ENCODE data around the gene ARHGAP15. TPM values are rescaled to one million over a fixed set of nuclear protein-coding genes. Genes with fewer than 3 reads are reported as not detected.

Gene ARHGAP15
- total RNA-seq, 1 donor from 2014 or later: not detected

- Mint-ChIP-seq H3K4me1 (ENCODE audit: low read depth, unreplicated experiment) (peaks cover 26% of the 10 kb centered on the region), H3K27ac (ENCODE audit: unreplicated experiment) (no peak overlapping the region)
Observed at GRCh38 chr2:143344780-143345179, 215.6 kb downstream of the ARHGAP15 start.

DNA sequence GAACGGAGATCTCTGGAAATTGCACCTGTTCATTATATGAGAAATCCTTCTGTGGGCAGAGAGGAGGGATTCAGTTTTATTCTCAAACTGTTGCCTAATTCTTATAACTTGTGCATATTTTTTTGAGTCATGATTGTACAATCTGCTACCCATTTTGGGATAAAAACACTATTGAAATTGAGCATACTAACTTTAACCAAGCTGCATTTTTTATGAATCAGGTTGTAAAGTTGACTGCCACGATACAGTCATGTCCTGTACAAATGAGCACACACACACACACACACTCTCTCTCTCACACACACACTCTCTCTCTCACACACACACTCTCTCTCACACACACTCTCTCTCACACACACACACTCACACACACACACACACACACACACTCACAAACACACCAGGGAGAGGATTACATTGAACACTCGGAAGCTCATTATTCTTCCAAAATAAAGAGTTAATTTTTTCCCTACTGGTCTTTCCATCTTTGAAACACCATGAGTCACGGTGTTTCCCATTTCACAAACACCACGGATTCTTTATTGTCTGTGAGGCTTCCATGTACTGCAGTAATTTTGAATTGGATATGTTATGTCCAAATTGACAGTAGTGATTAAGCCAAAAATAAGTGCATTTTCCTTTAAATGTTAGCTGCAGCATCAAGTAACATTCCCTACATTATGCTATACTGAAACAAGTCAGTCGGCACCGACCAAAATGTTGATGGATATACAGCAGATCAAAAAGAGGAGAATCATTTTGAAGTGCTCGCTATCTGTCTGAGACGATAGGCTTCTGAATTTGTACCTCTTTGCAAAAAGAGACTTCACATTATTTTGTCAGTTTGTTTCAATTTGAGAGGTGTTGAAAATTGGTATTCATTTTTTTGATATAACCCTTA is 216.9 kb downstream of the ARHGAP15 start:
- H3K4me3 Mint-ChIP-seq (ENCODE audit: unreplicated experiment): no peak overlapping the region
- H3K27me3 Mint-ChIP-seq (ENCODE audit: unreplicated experiment): peaks cover 1% of the 10 kb centered on the region
- no peaks in the 10 kb centered on the region for H3K36me3 Mint-ChIP-seq (ENCODE audit: unreplicated experiment)
- no peak for DNase-seq
- peaks cover 26% of the 10 kb centered on the region for H3K4me1 Mint-ChIP-seq (ENCODE audit: low read depth, unreplicated experiment)
- no peaks in the 10 kb centered on the region for H3K9me3 Mint-ChIP-seq (ENCODE audit: unreplicated experiment)
- TF ChIP-seq, protein P1, sequence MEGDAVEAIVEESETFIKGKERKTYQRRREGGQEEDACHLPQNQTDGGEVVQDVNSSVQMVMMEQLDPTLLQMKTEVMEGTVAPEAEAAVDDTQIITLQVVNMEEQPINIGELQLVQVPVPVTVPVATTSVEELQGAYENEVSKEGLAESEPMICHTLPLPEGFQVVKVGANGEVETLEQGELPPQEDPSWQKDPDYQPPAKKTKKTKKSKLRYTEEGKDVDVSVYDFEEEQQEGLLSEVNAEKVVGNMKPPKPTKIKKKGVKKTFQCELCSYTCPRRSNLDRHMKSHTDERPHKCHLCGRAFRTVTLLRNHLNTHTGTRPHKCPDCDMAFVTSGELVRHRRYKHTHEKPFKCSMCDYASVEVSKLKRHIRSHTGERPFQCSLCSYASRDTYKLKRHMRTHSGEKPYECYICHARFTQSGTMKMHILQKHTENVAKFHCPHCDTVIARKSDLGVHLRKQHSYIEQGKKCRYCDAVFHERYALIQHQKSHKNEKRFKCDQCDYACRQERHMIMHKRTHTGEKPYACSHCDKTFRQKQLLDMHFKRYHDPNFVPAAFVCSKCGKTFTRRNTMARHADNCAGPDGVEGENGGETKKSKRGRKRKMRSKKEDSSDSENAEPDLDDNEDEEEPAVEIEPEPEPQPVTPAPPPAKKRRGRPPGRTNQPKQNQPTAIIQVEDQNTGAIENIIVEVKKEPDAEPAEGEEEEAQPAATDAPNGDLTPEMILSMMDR (IDR thresholded peaks at IDR 0.05; ENCODE audit: partially characterized antibody, unreplicated experiment): no peak
- no peak overlapping the region for H3K27ac Mint-ChIP-seq (ENCODE audit: unreplicated experiment)

More at GRCh38 chr2:143344780-143345179, 215.6 kb downstream of the ARHGAP15 start:
- Mint-ChIP-seq H3K4me3 (ENCODE audit: unreplicated experiment) (no peak overlapping the region), H3K9me3 (ENCODE audit: unreplicated experiment) (no peaks in the 10 kb centered on the region), H3K36me3 (ENCODE audit: unreplicated experiment) (no peaks in the 10 kb centered on the region), H3K27me3 (ENCODE audit: unreplicated experiment) (peaks cover 4% of the 10 kb centered on the region)
- TF ChIP-seq, protein P1 (IDR thresholded peaks at IDR 0.05; ENCODE audit: partially characterized antibody, unreplicated experiment): no peak
- no peak for DNase-seq

- Mint-ChIP-seq H3K9me3 (ENCODE audit: unreplicated experiment) (no peaks in the 10 kb centered on the region), H3K4me3 (ENCODE audit: unreplicated experiment) (no peak overlapping the region), H3K36me3 (ENCODE audit: unreplicated experiment) (no peaks in the 10 kb centered on the region), H3K27me3 (ENCODE audit: unreplicated experiment) (peaks cover 1% of the 10 kb centered on the region), H3K4me1 (ENCODE audit: low read depth, unreplicated experiment) (peaks cover 26% of the 10 kb centered on the region), H3K27ac (ENCODE audit: unreplicated experiment) (no peak overlapping the region)
- no peak for DNase-seq
- TF ChIP-seq, protein P1 (IDR thresholded peaks at IDR 0.05; ENCODE audit: partially characterized antibody, unreplicated experiment): no peak
Observed at GRCh38 chr2:143347271-143347695, 218.1 kb downstream of the ARHGAP15 start.

DNA sequence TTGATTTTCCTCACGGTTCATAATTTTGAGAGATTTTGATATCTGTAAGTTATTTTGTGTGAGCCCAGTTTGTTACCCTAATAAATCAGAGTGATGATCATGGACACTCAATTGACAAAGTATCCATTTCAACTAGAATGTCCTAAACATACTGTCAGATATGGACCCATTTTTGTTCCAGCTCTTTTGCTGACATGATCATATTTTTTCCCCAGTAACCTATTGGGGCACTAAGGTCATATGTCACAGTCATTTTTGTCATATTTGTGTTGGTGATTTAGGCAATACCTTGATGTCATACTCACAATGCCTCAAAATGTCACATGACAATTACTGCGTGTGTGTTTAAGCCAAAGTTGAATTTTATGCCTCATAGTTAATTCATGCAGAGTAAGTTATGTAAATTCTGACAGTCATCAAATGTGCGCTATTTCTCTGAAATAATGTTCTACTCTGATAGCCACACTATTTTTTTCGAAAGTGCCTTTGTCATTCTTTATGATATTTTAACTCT is 218.7 kb downstream of the ARHGAP15 start:
- Mint-ChIP-seq H3K4me1 (ENCODE audit: low read depth, unreplicated experiment) (peaks cover 26% of the 10 kb centered on the region), H3K4me3 (ENCODE audit: unreplicated experiment) (no peak overlapping the region), H3K27me3 (ENCODE audit: unreplicated experiment) (peaks cover 1% of the 10 kb centered on the region)

More for the DNA sequence above, 218.7 kb downstream of the ARHGAP15 start:
- no peak for DNase-seq
- H3K9me3 Mint-ChIP-seq (ENCODE audit: unreplicated experiment): no peaks in the 10 kb centered on the region
- H3K36me3 Mint-ChIP-seq (ENCODE audit: unreplicated experiment): no peaks in the 10 kb centered on the region
- H3K27ac Mint-ChIP-seq (ENCODE audit: unreplicated experiment): no peak overlapping the region
- TF ChIP-seq, protein P1 (IDR thresholded peaks at IDR 0.05; ENCODE audit: partially characterized antibody, unreplicated experiment): no peak

All from glutamatergic neuron (in vitro differentiated cells).